ENCODE data around the gene TPM3.
"Not testable (repeated sequence)": the region's sequence is repeated elsewhere in the genome, so short reads cannot be mapped to it uniquely, and the experiment has no call there.

TPM3 gene

GRCh38 chr1:154191990-154192461 lies at the start of gene TPM3:
TPM3 (minus strand) TSS chr1:154192100; CDS start chr1:154192018, 82 bp downstream.
- no peak for DNase-seq (ENCODE audit: low read depth, low spot score)

- no peak for DNase-seq (ENCODE audit: low read depth, low spot score)
These were observed 48.5 kb upstream of the TPM3 start for GRCh38 chr1:154240294-154240833.

GRCh38 chr1:154239491-154239890 lies 47.6 kb upstream of the TPM3 start:
- no peak for DNase-seq (ENCODE audit: low read depth, low spot score)

- DNase-seq (ENCODE audit: low read depth, low spot score), result no peak
These were observed 46.1 kb upstream of the TPM3 start for GRCh38 chr1:154237880-154238506.

- no peak for DNase-seq (ENCODE audit: low read depth, low spot score)
These were observed 45.5 kb upstream of the TPM3 start for GRCh38 chr1:154237435-154237834.

- DNase-seq (ENCODE audit: low read depth, low spot score), result no peak
These were observed 45.0 kb upstream of the TPM3 start for GRCh38 chr1:154236855-154237254.

- DNase-seq (ENCODE audit: low read depth, low spot score), result not testable (repeated sequence)
These were observed 41.2 kb upstream of the TPM3 start for GRCh38 chr1:154233127-154233526.

- not testable (repeated sequence) for DNase-seq (ENCODE audit: low read depth, low spot score)
These were observed 39.2 kb upstream of the TPM3 start for GRCh38 chr1:154231112-154231511.

GRCh38 chr1:154225370-154225769 lies 33.5 kb upstream of the TPM3 start:
- DNase-seq (ENCODE audit: low read depth, low spot score), result no peak

- no peak for DNase-seq (ENCODE audit: low read depth, low spot score)
These were observed 31.7 kb upstream of the TPM3 start for GRCh38 chr1:154223621-154224020.

GRCh38 chr1:154222918-154223317 lies 31.0 kb upstream of the TPM3 start:
- DNase-seq (ENCODE audit: low read depth, low spot score), result no peak

GRCh38 chr1:154222518-154222917 lies 30.6 kb upstream of the TPM3 start:
- DNase-seq (ENCODE audit: low read depth, low spot score), result no peak

GRCh38 chr1:154221278-154222001 lies 29.5 kb upstream of the TPM3 start:
- no peak for DNase-seq (ENCODE audit: low read depth, low spot score)

GRCh38 chr1:154220970-154221277 lies 29.0 kb upstream of the TPM3 start:
- no peak for DNase-seq (ENCODE audit: low read depth, low spot score)

- peak; percentile 93 for DNase-seq (ENCODE audit: low read depth, low spot score)
These were observed 28.4 kb upstream of the TPM3 start, which contains the start of gene UBAP2L for GRCh38 chr1:154220071-154220969. UBAP2L (plus strand) TSS chr1:154220955; CDS start chr1:154225124, 4,169 bp downstream.

GRCh38 chr1:154219541-154219940 lies 27.6 kb upstream of the TPM3 start:
- DNase-seq (ENCODE audit: low read depth, low spot score), result no peak

GRCh38 chr1:154218545-154218944 lies 26.6 kb upstream of the TPM3 start:
- no peak for DNase-seq (ENCODE audit: low read depth, low spot score)

GRCh38 chr1:154213274-154213673 lies 21.4 kb upstream of the TPM3 start:
- DNase-seq (ENCODE audit: low read depth, low spot score), result no peak

GRCh38 chr1:154212083-154212482 lies 20.2 kb upstream of the TPM3 start:
- DNase-seq (ENCODE audit: low read depth, low spot score), result no peak

GRCh38 chr1:154208677-154209388 lies 16.9 kb upstream of the TPM3 start:
- no peak for DNase-seq (ENCODE audit: low read depth, low spot score)

- no peak for DNase-seq (ENCODE audit: low read depth, low spot score)
These were observed 15.4 kb upstream of the TPM3 start for GRCh38 chr1:154207262-154207661.
